HepG2 (cell line): ENCODE data around the gene TRIM37. TPM values are rescaled to one million over a fixed set of nuclear protein-coding genes. Genes with fewer than 3 reads are reported as not detected.

ENCODE experiments used
- ATF4 ChIP-seq, 2 experiments: fragments of 450-650 bp in 1 of 2; sonication (generic) in 1 of 2; formaldehyde crosslinking; IDR thresholded peaks; 2 replicates each; pipeline versions ENCODE4 v1.5.0 to v1.8.0; 2020 to 2022; ENCODE audit warnings: mild to moderate bottlenecking in 1 of 2, missing genetic modification reagents in 1 of 2
- CHD4 ChIP-seq: fragments of 200-600 bp; sonication (generic); IDR thresholded peaks from 2 replicates; pipeline ENCODE4 v1.7.0; 2017; ENCODE audit warnings: mild to moderate bottlenecking, low read length, borderline replicate concordance
- DPF2 ChIP-seq: sonication (generic); formaldehyde crosslinking; IDR thresholded peaks from 2 replicates; pipeline ENCODE4 v1.4.0; 2020; ENCODE audit warnings: mild to moderate bottlenecking, low read depth, missing genetic modification reagents, borderline replicate concordance
- ELF3 ChIP-seq: IDR thresholded peaks from 2 replicates; pipeline ENCODE4 v1.6.1; 2016; ENCODE audit warnings: missing genetic modification reagents, missing compliant biosample characterization
- HMGXB3 ChIP-seq: sonication (generic); formaldehyde crosslinking; IDR thresholded peaks from 2 replicates; pipeline ENCODE4 v1.4.0; 2020; ENCODE audit warnings: missing genetic modification reagents, borderline replicate concordance
- HNF1B ChIP-seq: sonication (generic); formaldehyde crosslinking; IDR thresholded peaks from 2 replicates; pipeline ENCODE4 v1.5.1; 2020; ENCODE audit warnings: mild to moderate bottlenecking, moderate library complexity, missing genetic modification reagents
- MEIS1 ChIP-seq: sonication (generic); formaldehyde crosslinking; IDR thresholded peaks from 2 replicates; pipeline ENCODE4 v1.9.0; 2021; ENCODE audit warnings: mild to moderate bottlenecking, missing genetic modification reagents, moderate library complexity, borderline replicate concordance
- NFE2L2 ChIP-seq: fragments of 150-350 bp; IDR thresholded peaks from 2 replicates; pipeline ENCODE4 v1.6.1; 2014; ENCODE audit warnings: low read length
- RNF2 ChIP-seq: fragments of 450-650 bp; conservative IDR thresholded peaks from 2 replicates; pipeline ENCODE4 v1.6.1; 2016; ENCODE audit warnings: low read depth
- ZNF275 ChIP-seq: sonication (generic); formaldehyde crosslinking; IDR thresholded peaks from 2 replicates; pipeline ENCODE4 v1.8.0; 2022; ENCODE audit warnings: missing genetic modification reagents, mild to moderate bottlenecking, inconsistent platforms, borderline replicate concordance
- ZNF276 ChIP-seq: sonication (generic); formaldehyde crosslinking; IDR thresholded peaks from 2 replicates; pipeline ENCODE4 v1.4.0; 2020; ENCODE audit warnings: mild to moderate bottlenecking, low read depth, missing genetic modification reagents
- ZNF282 ChIP-seq: fragments of 450-650 bp; IDR thresholded peaks from 2 replicates; pipeline ENCODE4 v1.6.1; 2018; ENCODE audit not compliant: partially characterized antibody
- ZUFSP ChIP-seq: sonication (generic); formaldehyde crosslinking; IDR thresholded peaks from 2 replicates; pipeline ENCODE4 v1.9.0; 2021; ENCODE audit warnings: missing genetic modification reagents, mild to moderate bottlenecking, borderline replicate concordance
- polyA plus RNA-seq, 8 experiments: library from polyadenylated mRNA; depleted of rRNA in 3 of 8; stranded (reverse) in 7 of 8; unstranded in 1 of 8; fragments of >200 nt; fragmentation: Illumina TruSeq in 4 of 8; extraction: Trizol in 4 of 8; gene quantifications; 2 replicates each; pipeline versions ENCODE4 v1.2.1 to v1.2.3, GENCODE V29; 2011 to 2016; ENCODE audit warnings: low read depth in 4 of 8, missing spikeins in 1 of 8, mixed read lengths in 1 of 8; ENCODE audit not compliant: insufficient read depth in 1 of 8
- total RNA-seq, 5 experiments: library from RNA; depleted of rRNA; stranded (reverse); fragments of >200 nt; fragmentation: Illumina TruSeq; extraction: Trizol; gene quantifications; 2 replicates each; pipeline ENCODE4 v1.2.3, GENCODE V29; 2016; ENCODE audit warnings: low read depth in 1 of 5

The TRIM37 gene
- total and polyA plus RNA-seq, 2 of the 13 experiments (the other 11 are each of a cell fraction or from before 2014, with no cell fraction given): 12.4 to 39.1 TPM

GRCh38 chr17:59155439-59156177 is 48.9 kb upstream of the TRIM37 start, which contains the start of gene PRR11 (continued):
- TF ChIP-seq ZNF276 (CRISPR knock-in tag): no peak
- TF ChIP-seq ZUFSP (CRISPR knock-in tag): no peak
- no peak; the same call in 1 of the 2 replicates for TF ChIP-seq CHD4
- TF ChIP-seq HMGXB3: no peak; the same call in 1 of the 2 replicates
- TF ChIP-seq RNF2: no peak
- TF ChIP-seq MEIS1 (CRISPR knock-in tag): no peak; the same call in 1 of the 2 replicates
- TF ChIP-seq HNF1B (CRISPR knock-in tag): no peak
- peak; percentile 35; the same call in 1 of the 2 replicates for TF ChIP-seq ELF3 (CRISPR knock-in tag)
- TF ChIP-seq ZNF275 (CRISPR knock-in tag): no peak
- TF ChIP-seq ATF4 (CRISPR knock-in tag; IDR thresholded peaks at IDR 0.05): peak in 1 of 2 experiments; percentile 82; a peak in 2 of 4 replicates
- TF ChIP-seq DPF2 (CRISPR knock-in tag): no peak
- no peak for TF ChIP-seq ZNF282
- TF ChIP-seq NFE2L2: no peak
